ENCODE measurements around the gene RBX1. TPM values are rescaled to one million over a fixed set of nuclear protein-coding genes. Genes with fewer than 3 reads are reported as not detected.

RBX1 gene
- total and polyA plus RNA-seq, 2 of the 4 experiments (the other 2 are of a cell fraction): 72.4 to 84.5 TPM

DNA sequence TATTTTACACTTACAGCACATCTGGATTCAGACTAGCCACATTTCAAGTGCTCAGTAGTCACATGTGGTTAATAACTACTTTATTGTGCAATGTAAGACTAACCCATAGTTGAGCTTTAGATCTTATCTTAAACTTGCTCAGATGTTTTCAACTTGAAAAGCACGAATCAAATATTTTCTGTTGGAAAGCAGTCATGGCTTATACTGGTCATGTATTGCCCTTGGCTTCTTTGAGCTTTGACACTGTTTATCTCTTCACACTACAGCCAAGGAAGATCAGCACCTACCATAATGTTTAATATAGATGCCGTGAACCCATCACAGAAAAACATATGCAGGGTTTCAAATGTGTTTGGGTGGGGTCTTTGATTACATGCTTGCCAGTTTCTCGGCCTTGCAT, 4.4 kb downstream of the RBX1 start:
- Histone ChIP-seq H3K4me2 (ENCODE audit: low read depth, low read length) (no peak overlapping the region), H2BK120ac (ENCODE audit: low read depth, low read length) (no peak overlapping the region), H3K27ac (ENCODE audit: insufficient read depth, low read length) (no peak overlapping the region), H3K79me1 (ENCODE audit: low read depth in 1 of 2, low read length in 2 of 2) (peaks cover 30 to 51% of the 10 kb centered on the region in 2 experiments), H3K9ac (ENCODE audit: low read depth, low read length) (no peak overlapping the region), H3K36me3 (ENCODE audit: control insufficient read depth, insufficient read depth, low read length) (peaks cover 22% of the 10 kb centered on the region), H3K4me3 (ENCODE audit: insufficient read depth, low read depth, low read length) (no peak overlapping the region), H3K23ac (ENCODE audit: low read depth, low read length) (no peak overlapping the region), H2AK9ac (replicated peaks; ENCODE audit: low read depth, low read length, poor library complexity) (no peak overlapping the region), H4K91ac (ENCODE audit: insufficient read depth, low read depth, low read length) (no peak overlapping the region), H2AFZ (replicated peaks; ENCODE audit: low read length, poor library complexity) (no peak overlapping the region), H2BK15ac (ENCODE audit: low read depth, low read length) (no peak overlapping the region), H2AK5ac (ENCODE audit: low read depth, low read length) (no peak overlapping the region), H4K5ac (ENCODE audit: low read depth, low read length) (no peak overlapping the region), H3K4me1 (ENCODE audit: control insufficient read depth, insufficient read depth, low read length) (peaks cover 2% of the 10 kb centered on the region; the same call in 1 of the 2 replicates), H2BK20ac (ENCODE audit: low read depth, low read length) (no peak overlapping the region), H3K14ac (replicated peaks; ENCODE audit: low read depth, low read length) (no peak overlapping the region), H3K9me3 (ENCODE audit: control insufficient read depth, insufficient read depth, low read length) (no peaks in the 10 kb centered on the region), H3K18ac (ENCODE audit: low read depth, low read length) (no peak overlapping the region), H2BK5ac (ENCODE audit: low read depth, low read length, poor library complexity, severe bottlenecking) (no peak overlapping the region), H3K56ac (ENCODE audit: extremely low read depth, insufficient read depth, low read length) (no peak overlapping the region), H3K9me1 (ENCODE audit: insufficient read depth, low read length) (peaks cover 4% of the 10 kb centered on the region), H4K8ac (ENCODE audit: low read depth in 2 of 2, low read length in 2 of 2) (no peak overlapping the region), H3K27me3 (ENCODE audit: control insufficient read depth, insufficient read depth, low read length) (no peaks in the 10 kb centered on the region), H3K4ac (ENCODE audit: low read depth, low read length) (no peak overlapping the region), H4K20me1 (ENCODE audit: insufficient read depth, low read length) (peaks cover 3% of the 10 kb centered on the region)
- ChIA-PET CTCF (no interaction called here), POLR2A (ENCODE audit: unreplicated experiment) (no interaction called here)
- TF ChIP-seq POLR2A (IDR thresholded peaks at IDR 0.05; ENCODE audit: low read depth, low read length) (no peak), CEBPB (IDR thresholded peaks at IDR 0.05; ENCODE audit: low read depth, low read length) (peak; percentile 55)
- dilution Hi-C loops (cut with HindIII; ENCODE audit: low sequenced_read_pairs, unreplicated experiment): no loop called here
- no TSS peak for BruUV-seq (replicated peaks)
- intact Hi-C loops (cut with micrococcal nuclease): no loop called here
- DNase-seq: peak; percentile 21
- WGBS, 2 experiments (ENCODE audit: extremely low coverage in 2 of 2, insufficient read length in 1 of 2): no CpG with 5 or more reads among the region's 3 CpGs
- no peak for ATAC-seq (ENCODE audit: low read depth)
- in situ Hi-C loops (cut with MboI; ENCODE audit: low sequenced_read_pairs): loop anchor here (10.0 kb wide), 1 partner anchor 129 kb away; no protein-coding TSS in a partner anchor

All from IMR-90 (cell line).